Esophagus muscularis mucosa (tissue), 3 donors: Measurements from ENCODE around the gene AFF3.

Experiments used
- POLR2A ChIP-seq: fragments of 450-650 bp; IDR thresholded peaks from one replicate; pipeline ENCODE4 v1.6.1; 2017; ENCODE audit warnings: antibody characterized with exemption, moderate library complexity, mild to moderate bottlenecking, low read depth
- POLR2AphosphoS5 ChIP-seq, 2 donors: sonication (generic); formaldehyde crosslinking; IDR thresholded peaks; one replicate each; pipeline ENCODE4 v1.6.1; 2017; ENCODE audit warnings: antibody characterized with exemption in 2 of 2
- TF ChIP-seq, protein P1 (sequence below), 3 experiments: fragments of 200-600 bp in 2 of 3; fragments of 450-650 bp in 1 of 3; sonication (generic) in 2 of 3; IDR thresholded peaks; one replicate each; pipeline ENCODE4 v1.5.1; 2017 to 2019; ENCODE audit warnings: antibody characterized with exemption in 3 of 3, mild to moderate bottlenecking in 2 of 3, moderate library complexity in 1 of 3

DNA sequence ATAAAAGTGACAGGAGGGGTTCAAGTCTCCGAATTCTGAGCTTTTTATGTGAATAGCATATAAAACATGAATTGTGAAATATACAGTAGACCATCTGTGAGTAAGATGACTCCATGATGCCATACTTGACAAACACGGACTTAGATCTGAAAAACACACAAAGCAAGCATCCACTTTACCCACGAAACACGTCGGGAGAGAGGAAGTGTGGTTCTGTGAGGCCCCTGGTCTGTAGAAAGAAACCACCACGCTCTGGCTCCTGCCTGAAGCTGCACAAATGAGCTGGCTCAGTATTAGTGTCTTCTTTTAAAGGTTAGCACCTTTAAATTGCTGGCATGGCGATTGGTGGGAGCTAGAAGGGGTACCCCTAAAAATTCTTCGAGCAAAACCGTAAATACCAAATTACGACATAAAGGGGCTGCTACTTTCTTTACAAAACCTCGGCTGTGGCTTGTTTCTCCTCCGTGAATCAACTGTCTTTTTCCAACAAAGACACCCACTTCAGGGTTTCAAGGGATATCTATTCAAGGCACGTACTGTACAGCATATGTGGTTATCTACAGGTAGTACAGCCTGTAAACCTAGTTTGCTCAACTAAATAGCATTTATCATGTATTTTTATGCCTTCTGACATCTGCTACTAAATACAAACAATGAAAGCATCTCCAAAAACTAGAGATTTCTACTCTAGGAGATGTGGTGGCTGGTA lies 70.9 kb downstream of the AFF3 start:
- TF ChIP-seq, protein P1, sequence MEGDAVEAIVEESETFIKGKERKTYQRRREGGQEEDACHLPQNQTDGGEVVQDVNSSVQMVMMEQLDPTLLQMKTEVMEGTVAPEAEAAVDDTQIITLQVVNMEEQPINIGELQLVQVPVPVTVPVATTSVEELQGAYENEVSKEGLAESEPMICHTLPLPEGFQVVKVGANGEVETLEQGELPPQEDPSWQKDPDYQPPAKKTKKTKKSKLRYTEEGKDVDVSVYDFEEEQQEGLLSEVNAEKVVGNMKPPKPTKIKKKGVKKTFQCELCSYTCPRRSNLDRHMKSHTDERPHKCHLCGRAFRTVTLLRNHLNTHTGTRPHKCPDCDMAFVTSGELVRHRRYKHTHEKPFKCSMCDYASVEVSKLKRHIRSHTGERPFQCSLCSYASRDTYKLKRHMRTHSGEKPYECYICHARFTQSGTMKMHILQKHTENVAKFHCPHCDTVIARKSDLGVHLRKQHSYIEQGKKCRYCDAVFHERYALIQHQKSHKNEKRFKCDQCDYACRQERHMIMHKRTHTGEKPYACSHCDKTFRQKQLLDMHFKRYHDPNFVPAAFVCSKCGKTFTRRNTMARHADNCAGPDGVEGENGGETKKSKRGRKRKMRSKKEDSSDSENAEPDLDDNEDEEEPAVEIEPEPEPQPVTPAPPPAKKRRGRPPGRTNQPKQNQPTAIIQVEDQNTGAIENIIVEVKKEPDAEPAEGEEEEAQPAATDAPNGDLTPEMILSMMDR (IDR thresholded peaks at IDR 0.05), result no peak
- TF ChIP-seq POLR2AphosphoS5 (IDR thresholded peaks at IDR 0.05) (no peak), POLR2A (no peak)
